ENCODE measurements around the gene ALDOC.
A peak's percentile ranks its signal among the peaks of the same experiment; 100 is the strongest.
"Not testable (repeated sequence)": the region's sequence is repeated elsewhere in the genome, so short reads cannot be mapped to it uniquely, and the experiment has no call there.

Gene ALDOC

GRCh38 chr17:28582513-28582912 lies 5.8 kb upstream of the ALDOC start:
- DNase-seq (ENCODE audit: low read depth): no peak

GRCh38 chr17:28580959-28581358 lies 4.3 kb upstream of the ALDOC start:
- DNase-seq (ENCODE audit: low read depth): no peak

DNA sequence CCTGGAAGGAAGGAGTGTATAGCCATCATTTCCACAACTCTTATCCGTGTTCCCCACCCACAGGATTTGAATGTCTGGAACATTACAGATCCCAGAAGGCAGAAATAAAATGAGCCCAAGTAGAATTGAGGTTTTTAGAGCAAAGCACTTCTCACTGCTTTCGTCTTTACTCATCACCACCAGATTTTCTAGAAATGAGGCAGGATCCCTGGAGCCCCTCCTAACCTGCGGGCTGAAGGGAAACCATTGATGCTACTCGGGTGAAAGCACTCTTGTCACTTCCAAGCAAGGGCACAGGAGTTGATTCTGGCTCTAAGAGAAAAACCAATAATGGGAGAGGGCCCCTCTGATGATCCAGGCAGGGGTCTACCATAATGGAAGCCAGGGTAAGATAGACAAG lies 2.8 kb upstream of the ALDOC start:
- no peak for DNase-seq (ENCODE audit: low read depth)

DNA sequence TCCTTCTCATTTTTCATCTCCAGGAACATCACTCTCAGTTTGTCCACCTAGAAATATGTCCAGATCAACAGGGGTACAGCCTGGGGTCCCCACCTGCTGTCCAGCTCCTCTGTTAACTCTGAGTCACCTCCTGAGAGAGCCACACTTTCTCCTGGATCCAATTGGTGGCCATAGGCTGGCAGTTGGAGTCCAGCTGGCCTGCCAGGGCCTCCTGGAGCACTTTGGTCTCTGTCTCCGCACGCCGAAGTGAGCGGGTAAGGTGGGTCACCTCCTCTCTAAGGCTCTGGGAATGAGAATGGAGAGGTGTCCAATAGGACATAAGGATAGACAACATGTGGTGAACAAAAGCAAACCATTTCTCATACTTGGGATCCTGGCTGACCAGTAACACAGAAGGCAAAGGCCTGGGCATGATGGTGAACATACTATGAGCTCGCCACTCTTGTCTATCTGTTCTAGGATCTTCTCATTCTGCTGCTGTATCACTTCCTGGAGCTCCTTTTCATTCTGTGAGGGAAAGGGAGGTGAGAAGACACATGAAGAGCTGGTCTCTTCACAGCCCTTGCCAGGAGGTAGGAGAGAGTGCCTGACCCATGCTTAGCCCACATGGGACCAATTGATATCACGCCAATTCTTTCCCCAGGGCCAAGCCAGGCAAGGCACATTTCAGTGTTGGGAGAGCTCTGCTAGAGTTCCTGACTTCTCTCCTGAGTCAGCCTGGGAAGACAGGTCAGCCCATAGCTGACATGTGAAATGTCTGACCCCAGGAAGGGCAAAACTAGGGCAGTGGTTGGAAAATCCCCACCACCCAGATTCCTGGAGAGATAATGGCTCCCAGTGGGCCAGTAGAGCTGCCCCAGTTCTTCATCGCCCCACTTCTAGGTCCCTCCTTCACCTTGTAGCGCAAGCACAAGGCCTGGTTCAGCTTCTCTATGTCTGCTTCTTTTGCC lies 1.8 kb upstream of the ALDOC start:
- no peak for DNase-seq (ENCODE audit: low read depth)

DNA sequence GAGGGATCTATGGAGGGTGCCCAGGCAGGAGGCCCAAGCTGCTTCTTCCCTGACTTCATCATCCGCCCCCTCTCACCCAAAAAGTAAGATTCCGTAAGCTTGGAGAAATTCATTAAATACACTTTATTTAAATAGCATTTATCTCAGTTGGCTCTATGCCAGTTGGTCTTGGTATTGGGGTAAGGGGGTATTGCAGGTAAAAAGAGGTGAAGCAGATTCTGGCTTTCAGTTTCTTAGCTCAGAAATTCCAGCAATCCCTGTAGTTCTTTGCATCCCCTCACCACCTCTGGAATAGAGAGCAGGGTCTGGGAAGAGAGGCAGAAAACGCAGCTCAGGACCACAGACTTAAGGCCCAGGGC lies 750 bp upstream of the ALDOC start:
- DNase-seq (ENCODE audit: low read depth): no peak

DNA sequence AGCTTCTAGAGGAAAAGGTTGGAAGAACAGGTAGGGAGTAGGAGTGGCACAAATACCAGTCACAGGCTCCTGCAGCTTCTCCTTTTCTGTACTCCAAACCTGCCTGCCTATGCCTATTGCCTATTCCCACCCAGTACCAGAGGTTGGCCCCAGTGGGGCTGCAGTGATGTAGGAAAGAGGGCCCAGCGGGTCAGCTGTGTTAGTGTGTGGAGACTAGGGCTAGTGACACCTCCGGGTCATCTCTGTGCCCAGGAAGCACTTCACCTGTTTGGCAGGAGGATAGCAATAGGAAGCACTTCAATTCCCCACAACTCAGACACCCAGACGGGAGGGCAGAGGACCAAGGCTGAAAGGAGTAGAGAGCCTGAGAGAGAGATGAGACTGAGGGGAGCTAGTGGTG lies 679 bp downstream of the ALDOC start:
- DNase-seq (ENCODE audit: low read depth): not testable (repeated sequence)

DNA sequence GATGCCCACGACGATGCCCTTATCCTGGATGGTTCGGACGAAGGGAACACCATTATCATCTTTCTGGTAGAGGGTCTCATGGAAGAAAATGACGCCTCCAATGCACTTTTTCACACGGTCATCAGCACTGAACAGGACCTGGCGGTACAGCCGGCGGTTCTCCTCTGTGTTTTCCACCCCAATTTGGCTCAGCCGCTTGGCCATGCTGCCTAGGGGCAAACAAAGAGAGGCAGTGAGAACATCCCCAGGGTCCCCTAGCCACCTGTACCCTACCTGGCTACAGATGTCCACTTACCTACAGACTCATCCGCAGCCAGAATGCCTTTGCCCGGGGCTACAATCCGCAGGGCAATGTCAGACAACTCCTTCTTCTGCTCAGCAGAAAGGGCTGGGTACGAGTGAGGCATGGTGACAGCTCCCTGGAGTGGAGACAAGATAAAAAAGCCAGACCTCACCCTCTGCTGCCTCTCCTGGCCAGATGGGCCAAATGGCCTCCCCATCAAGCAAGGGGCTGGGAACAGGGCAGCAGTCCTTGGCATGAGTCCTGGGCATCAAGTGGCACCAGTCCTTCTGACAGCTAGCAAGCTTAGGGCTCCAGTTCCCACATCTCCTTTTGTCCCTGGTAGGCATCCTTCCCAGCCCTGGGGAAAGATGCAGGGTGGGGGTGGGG lies 1.4 kb downstream of the ALDOC start:
- no peak for DNase-seq (ENCODE audit: low read depth)

- no peak for DNase-seq (ENCODE audit: low read depth)
These were observed 2.2 kb downstream of the ALDOC start for GRCh38 chr17:28574526-28574925.

- no peak for DNase-seq (ENCODE audit: low read depth)
These were observed 2.7 kb downstream of the ALDOC start for GRCh38 chr17:28573966-28574480.

DNA sequence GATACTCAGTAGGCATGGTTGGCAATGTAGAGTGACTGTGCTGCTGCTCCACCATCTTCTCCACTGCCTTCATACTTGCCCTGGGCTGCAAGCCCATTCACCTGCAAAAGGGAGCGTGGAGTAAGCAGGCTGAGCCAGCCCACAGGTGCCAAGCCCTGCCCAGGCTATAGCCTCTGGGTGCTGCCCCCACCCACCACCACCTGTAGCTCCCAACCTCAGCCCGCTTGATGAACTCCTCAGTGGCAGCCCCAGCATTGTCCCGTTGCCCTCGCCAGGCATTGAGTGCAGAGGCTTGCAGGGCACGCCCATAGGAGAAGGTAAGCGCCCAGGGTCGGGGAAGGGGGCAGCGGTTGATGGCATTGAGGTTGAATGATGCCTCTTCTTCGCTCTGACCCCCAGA lies 3.2 kb downstream of the ALDOC start:
- no peak for DNase-seq (ENCODE audit: low read depth)

GRCh38 chr17:28573040-28573380 lies 3.7 kb downstream of the ALDOC start:
- DNase-seq (ENCODE audit: low read depth): no peak

DNA sequence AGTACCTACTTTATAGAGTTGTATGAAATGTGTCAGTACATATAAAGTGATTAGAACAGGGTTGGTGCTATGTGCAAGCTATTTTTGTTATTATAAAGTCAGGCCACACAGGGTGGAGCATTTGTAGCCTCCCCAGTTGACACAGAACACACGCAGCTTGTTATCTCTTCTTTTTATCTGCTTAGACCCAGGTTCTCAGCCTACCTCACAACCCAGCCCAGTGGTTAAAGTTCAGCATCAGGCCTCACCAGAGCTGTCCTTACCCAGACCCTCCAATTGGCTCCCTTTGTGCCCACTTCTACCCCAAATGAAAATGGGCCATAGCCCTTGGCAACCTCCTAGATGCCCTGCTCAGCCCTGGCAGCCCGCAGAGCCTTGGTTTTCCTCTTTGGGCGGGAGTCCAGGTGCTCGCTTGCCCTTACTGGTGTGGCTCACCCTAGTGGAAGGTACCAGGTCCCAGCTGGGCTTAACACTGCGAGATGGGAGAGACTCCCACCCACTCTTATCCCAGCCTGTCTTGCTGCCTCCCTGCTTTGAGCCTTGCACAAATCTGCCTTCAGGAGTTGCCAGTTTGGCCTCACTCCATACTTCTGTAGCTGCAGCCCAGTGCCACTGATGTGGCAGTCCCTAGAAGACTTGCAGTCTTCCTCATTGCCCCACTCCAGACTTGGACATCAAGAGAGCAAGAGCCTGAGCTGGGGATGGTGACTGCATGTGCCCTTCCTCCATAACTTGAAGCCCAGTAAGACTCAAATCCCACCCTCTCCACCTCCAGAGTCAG lies 4.2 kb downstream of the ALDOC start:
- no peak for DNase-seq (ENCODE audit: low read depth)

GRCh38 chr17:28571361-28572122 lies 5.2 kb downstream of the ALDOC start, which contains the start of gene PIGS:
Gene PIGS, minus strand, starts transcription at chr17:28571524. Its CDS starts 28 bp downstream, at chr17:28571496.
- peak; percentile 79 for DNase-seq (ENCODE audit: low read depth)

DNA sequence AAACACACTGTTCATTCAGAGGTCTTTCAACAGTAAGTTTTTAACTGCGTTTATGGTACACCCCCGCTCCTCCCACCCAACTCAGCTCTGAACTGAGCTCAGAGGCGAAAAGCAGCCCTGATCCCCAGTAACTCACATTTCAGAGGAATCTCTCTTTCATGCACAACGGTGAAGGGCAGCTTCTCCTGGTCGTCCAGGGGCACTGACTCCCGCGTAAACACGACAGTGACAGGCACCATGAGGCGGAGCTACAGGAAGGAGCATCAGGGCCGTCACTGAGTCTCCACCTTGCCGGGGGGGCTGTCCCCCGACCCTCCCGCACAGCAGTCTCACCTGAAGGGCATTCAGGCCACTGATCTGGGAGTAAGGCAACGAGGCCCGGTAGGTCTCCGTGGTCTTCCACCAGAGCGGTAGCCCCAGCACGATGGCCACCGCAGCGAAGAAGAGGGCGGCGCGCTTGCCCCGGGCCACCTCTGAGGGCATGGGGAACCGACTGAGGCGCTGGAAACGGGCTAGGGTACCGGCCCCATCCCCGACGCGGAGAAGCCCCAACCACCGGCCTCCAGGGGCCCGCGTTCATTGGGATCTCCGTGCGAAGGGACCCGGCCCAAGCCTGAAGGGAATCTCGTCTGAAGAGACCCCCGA lies 5.9 kb downstream of the ALDOC start:
- DNase-seq (ENCODE audit: low read depth): peak; percentile 32

DNA sequence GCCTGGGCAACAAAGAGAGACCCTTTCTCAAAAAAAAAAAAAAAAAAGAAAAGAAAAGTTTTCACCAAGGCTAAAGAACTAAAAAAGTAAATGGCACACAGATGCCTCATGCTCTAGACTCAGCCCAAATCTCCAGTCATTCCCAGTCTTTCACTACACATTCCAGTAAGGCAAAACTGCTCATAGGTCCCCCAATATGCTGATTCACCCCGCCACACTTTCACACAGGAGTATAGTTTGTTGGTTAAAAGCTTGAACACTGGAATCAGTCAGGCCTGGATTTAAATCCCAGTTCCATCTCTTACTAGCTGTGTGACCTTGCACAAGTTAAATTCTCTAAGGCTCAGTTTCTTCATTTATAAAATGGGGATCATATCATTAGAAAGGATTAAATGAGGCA lies 7.2 kb downstream of the ALDOC start:
- DNase-seq (ENCODE audit: low read depth): no peak

DNA sequence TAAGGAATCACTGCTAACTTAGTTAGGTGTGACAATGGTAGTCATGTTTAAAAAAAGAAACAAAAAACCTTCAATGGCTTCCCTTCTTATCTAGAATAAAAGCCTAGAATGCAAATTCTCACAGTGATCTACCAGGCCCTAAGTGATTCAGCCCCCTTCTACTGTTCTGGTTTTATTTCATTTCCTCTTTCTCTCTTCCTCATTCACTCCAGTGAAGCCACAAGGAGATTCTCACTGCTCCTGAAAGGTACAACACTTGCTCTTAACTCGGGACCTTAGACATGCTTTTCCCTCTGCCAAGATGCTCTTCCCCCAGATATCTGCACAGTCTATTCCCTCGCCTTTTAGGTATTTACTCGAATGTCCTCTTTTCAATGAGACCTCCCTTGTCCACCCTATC lies 9.1 kb downstream of the ALDOC start:
- DNase-seq (ENCODE audit: low read depth): no peak

GRCh38 chr17:28563475-28563874 lies 13.2 kb downstream of the ALDOC start:
- no peak for DNase-seq (ENCODE audit: low read depth)

- no peak for DNase-seq (ENCODE audit: low read depth)
These were observed 21.7 kb downstream of the ALDOC start for GRCh38 chr17:28555022-28555421.

- no peak for DNase-seq (ENCODE audit: low read depth)
These were observed 22.1 kb downstream of the ALDOC start for GRCh38 chr17:28554565-28554964.

DNA sequence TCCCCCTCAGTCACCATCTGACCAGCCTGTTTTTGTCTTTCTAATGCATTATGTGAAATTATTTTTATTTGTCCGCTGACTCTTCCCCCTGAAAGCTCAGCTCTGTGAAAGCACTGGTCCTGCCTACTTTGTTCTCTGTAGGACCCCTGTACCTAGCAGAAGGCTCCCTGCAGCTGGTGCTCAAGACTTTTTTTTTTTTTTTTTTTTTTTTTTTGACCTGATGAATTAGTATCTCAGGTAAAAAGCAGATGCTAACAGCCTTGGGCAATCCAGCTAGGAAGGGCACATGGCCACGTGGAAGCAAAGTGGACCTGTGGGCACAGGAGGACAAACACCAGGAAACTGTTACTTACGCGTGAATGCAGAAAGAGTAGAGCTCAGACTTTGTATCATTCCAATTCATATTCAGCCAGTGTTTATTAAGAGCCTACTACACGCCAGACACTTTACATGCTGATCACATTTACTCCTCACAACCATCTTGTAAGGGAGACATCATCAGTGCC lies 23.6 kb downstream of the ALDOC start:
- DNase-seq (ENCODE audit: low read depth): no peak

Data from stimulated activated CD8-positive, alpha-beta memory T cell treated with anti-CD3 and anti-CD28 coated beads, Interleukin-15, amount 100 ng/mL, for 24 hours (primary cell).